NCI-H1417 treated with DMSO at 0.1 percent for 48 hours (cell line): ENCODE measurements around the gene KISS1.
A peak's percentile ranks its signal among the peaks of the same experiment; 100 is the strongest.

ENCODE experiments used
- DNase-seq: peaks from one replicate; lab custom pipeline; 2025; lab: John Stamatoyannopoulos, UW

KISS1 gene

GRCh38 chr1:204217648-204218000 is 21.3 kb upstream of the KISS1 start:
- DNase-seq = no peak

DNA sequence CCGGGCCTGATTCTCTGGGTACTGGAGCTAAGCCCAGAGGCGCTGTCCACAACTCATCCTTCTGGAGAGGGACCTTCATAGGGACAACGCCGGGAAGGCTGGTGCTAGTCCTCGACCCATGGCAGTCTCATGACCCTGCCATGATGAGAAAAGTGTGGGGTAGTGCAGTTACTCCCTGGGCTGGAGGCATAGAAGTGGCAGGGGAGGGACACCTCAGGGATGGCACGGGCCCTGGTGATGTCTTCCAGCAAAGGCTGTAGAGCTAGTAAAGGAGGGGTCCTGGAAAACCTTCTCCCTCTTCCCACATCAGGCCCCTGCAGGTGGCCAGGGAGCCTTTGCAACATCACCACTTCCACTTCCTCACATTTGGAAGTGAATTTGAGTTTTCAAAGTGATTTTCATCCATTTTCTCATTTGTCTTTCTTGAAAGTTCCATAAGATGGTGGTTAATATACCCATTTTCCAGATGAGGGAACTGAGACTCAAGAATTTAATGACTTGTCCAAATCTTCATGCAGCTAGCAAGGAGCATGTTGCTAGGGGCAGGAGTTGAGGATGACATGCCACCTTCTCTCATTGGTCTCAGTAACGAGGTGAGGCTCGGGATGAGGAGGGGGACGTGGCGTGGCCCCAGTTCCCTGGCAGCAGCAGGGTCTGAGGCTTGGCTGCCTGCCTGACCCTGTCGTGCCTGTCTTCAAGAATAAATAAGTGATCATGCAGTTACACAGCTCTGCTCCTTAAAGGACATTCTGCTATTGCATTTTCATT is 20.8 kb upstream of the KISS1 start:
- no peak for DNase-seq

DNA sequence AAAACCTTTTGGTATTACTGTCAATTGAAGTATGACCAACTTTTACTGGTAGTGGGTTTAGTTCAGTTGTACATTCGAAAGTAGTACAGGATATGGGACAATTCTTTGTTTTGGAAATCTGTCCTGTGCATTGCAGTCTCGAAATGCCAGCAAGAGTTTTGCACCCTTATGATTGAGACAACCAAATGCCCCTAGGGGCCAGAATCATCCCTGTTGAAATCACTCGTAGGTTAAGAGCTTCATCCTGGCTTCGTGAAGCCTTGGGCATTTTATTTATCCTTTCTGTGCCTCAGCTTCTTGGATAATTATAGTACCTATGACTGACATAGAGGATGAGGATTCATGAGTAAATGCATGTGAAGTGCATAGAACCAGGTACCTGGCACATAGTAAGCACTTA is 19.9 kb upstream of the KISS1 start:
- no peak for DNase-seq

- peak; percentile 7 for DNase-seq
These were observed 17.7 kb upstream of the KISS1 start, which contains the start of gene GOLT1A for GRCh38 chr1:204213668-204214662. Gene GOLT1A, minus strand, starts transcription at chr1:204213988. Its CDS starts 82 bp downstream, at chr1:204213906.

- no peak for DNase-seq
These were observed 16.4 kb upstream of the KISS1 start for GRCh38 chr1:204212715-204213114.

- DNase-seq = no peak
These were observed 14.8 kb upstream of the KISS1 start for GRCh38 chr1:204211046-204211445.

GRCh38 chr1:204207136-204207616 is 10.9 kb upstream of the KISS1 start:
- DNase-seq = no peak

- DNase-seq = no peak
These were observed 9.8 kb upstream of the KISS1 start for GRCh38 chr1:204206121-204206520.

DNA sequence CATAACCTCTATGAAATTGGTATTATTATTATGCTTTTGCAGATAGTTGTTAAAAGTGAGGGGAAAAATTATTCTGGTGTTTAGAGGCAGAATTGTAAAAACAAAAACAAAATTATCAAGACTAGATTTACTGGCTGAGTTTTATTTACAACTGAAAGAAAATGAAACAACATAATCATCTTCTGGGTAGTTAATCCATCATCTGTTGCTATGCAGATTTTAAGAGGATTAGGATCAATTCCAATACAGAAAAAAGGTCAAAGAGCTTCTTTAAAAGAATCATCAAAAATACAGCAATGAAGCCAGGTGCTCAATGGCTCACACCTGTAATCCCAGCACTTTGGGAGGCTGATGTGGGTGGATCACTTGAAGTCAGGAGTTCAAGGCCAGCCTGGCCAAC is 9.2 kb upstream of the KISS1 start:
- DNase-seq = no peak

DNA sequence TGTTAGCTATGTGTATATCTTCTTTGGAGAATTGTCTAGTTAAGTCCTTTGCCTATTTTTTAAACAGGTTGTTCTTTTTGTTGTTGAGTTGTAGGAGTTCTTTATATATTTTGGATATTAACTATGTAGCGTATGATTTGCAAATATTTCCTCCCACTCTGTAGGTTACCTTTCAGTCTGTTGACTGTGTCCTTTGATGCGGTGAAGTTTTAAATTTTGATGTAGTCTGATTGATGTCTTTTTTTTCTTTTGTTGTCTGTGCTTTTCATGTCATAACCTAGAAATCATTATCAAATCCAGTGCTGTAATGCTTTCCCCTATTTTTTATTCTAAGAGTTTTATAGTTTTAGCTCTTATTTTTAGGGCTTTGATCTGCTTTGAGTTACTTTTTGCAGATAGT is 8.7 kb upstream of the KISS1 start:
- DNase-seq = no peak

DNA sequence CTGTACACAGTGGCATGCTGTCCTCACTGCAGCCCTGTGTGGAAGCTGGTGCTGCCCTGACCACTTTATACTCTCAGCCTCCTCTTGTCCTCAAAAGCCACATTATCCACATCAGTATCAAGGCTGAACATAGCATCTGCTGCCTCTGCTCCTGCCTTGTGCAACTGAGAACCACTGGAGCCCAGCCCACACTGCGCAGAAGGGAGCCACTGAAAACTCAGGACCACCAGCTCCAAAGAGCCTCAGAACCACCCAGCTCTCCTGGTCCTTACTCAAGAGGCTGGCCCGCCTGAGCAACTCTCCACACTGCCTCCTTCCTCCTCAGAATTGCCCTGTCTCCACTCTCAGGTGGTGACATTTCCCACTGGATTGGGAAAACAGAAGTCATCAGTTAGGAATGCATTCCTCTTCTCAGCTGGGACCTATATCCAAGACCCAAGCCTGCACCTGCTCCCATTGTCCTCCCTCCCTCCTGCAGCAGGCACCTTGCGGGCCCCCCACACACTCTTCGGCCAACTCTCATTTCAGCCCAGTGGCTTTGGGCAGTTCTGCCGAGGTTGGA is 7.0 kb upstream of the KISS1 start:
- DNase-seq = no peak

DNA sequence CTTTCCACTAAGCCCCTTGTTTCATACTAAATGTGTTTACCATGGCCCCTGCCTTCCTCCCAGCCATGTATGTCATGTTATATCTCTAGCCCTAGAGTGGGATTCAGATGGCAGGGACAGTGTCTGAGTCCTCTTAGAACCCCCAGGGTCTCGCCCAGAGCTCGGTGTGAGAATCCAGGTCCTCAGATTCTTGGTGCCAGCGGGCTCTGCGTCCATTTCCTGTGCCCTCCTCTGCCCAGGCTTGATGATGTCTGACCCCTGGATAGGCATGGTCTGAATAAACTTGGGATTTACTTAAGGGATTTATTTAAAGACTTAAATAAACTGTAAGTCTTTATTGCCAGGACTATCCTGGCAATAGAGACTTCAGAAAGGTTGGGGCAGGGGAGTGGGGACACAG is 6.2 kb upstream of the KISS1 start:
- DNase-seq = no peak

DNA sequence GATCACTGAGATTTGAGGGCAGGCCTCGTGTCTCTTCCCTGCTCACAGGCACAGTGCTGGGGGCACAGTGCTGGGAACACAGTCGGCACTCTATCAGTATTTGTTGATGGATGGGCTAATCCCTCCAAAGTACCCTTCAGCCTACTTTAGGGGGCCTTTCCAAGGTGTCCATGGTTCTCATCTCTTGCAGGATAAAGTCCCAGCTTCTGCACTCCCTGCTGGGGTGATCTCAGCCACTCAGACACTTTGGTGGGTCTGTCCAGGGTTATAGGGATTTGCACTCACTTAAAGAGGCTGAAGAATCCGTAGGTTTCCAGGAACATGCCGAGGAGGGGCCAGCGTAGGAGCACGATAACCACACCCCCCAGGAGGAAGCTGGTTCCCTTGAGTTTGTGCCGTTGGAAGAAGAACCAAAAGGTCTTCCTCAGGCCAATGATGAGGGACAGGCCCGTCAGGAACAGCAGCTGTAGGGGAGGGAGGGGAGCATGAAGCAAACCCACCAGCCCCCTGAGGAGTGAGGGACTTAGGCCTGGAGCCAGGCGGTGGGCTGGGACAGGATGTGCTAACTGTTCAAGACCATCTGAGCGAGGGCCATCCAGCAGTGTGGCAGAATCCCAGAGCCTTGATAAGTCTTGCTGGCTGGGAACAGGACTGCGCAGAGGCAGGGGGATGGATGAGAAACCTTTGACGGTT is 5.2 kb upstream of the KISS1 start:
- DNase-seq = no peak

DNA sequence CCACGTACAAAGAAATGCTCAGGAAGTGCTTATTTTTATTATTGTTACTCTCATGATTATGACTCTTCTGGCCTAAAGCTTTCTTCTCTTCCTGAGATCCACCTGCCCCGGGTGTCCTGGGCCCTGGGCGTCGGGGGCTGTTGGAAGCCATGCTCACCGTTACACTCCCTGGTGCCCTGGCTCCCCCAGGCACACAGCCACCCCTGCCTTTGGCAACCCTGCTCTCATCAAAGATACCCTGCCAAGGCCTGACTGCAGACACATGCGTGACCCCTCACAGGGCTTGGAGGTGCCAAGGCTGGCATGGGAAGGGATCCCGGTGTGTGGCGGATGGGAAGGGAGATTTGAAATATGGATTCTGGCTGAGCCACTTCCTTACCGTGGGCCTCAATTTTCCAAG is 3.3 kb upstream of the KISS1 start:
- no peak for DNase-seq

- DNase-seq = no peak
These were observed 2.4 kb upstream of the KISS1 start for GRCh38 chr1:204198348-204199340.

- no peak for DNase-seq
These were observed 777 bp upstream of the KISS1 start for GRCh38 chr1:204197068-204197467.

DNA sequence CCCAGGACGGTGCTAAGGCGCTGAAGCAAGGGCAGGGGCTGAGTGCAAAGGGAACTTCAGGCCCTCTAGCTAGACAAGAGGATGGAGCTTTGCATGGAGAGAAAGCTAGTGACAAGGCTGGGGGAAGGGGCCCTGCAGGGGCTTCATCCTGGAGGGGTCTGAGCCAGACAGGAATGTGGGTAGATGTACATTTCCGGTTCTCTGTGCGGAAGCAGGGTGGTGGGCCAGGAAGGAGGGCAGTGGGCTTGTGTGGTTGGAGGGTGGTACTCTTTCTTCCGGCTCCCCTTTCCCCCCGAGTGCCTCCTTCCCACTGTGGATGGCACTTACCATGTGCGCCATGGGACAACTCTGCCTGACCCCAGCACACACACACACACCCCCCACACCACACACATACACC is 1.5 kb downstream of the KISS1 start:
- DNase-seq = no peak

DNA sequence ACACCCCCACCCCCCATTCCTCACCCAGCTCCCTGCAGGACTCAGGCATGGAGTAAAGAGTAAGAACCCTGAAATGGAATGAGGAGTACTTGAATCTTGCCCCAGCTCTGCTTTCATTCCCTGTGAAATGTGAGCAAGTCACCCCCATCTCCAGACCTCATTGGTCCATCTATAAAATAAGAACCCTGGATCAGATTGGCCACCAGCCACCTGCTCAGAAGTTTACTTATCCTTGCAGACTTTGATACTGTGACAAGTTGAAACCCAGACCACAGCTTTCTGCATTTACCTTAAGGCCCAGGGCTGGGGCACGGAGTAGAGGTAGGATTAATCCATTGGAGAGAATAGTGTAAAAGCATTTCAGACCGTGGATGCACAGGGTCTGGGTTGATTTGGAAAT is 2.2 kb downstream of the KISS1 start:
- no peak for DNase-seq

GRCh38 chr1:204192589-204193352 is 3.5 kb downstream of the KISS1 start:
- DNase-seq = no peak

GRCh38 chr1:204192046-204192445 is 4.2 kb downstream of the KISS1 start:
- DNase-seq = no peak
